Esophagus muscularis mucosa (tissue), 3 donors: ENCODE results near the gene ITPKC.

Source experiments
- POLR2A ChIP-seq: fragments of 450-650 bp; IDR thresholded peaks from one replicate; pipeline ENCODE4 v1.6.1; 2017; ENCODE audit warnings: antibody characterized with exemption, moderate library complexity, mild to moderate bottlenecking, low read depth
- POLR2AphosphoS5 ChIP-seq, 2 donors: sonication (generic); formaldehyde crosslinking; IDR thresholded peaks; one replicate each; pipeline ENCODE4 v1.6.1; 2017; ENCODE audit warnings: antibody characterized with exemption in 2 of 2
- TF ChIP-seq, protein P1 (sequence below), 3 experiments: fragments of 200-600 bp in 2 of 3; fragments of 450-650 bp in 1 of 3; sonication (generic) in 2 of 3; IDR thresholded peaks; one replicate each; pipeline ENCODE4 v1.5.1; 2017 to 2019; ENCODE audit warnings: antibody characterized with exemption in 3 of 3, mild to moderate bottlenecking in 2 of 3, moderate library complexity in 1 of 3

DNA sequence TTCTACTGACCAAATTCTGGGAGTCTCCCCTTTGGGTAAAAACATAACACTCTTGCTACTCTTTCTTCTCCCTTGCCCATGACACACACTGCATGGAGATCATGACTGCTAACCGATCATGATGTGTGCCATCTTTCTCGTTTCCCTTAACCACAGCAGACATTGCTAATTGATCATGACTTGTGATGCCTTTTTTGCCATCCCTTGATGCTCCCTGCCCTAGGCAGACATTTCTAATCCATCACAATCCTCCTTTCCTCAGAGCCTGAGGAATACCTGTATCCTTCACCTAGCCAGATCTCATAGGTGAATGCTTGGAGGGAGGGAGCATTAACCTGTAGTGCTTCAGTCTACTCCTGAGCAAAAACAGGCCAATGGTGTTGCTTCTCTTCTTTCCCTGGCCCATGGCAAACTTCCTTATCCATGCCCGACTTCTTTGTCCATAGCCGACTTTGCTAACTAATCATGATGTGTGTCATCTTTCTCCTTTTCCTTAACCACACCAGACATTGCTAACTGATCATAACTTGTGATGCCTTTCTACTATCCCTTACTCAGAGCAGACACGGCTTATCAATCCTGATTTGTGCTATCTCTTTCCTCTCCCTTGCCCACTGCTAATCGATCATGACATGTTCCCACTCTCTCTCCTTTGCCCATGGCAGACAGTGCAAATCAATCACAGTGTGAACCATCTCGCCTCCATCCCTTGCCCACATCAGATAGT, 44.2 kb upstream of the ITPKC start:
- no peak for TF ChIP-seq POLR2AphosphoS5 (IDR thresholded peaks at IDR 0.05)
- TF ChIP-seq, protein P1, sequence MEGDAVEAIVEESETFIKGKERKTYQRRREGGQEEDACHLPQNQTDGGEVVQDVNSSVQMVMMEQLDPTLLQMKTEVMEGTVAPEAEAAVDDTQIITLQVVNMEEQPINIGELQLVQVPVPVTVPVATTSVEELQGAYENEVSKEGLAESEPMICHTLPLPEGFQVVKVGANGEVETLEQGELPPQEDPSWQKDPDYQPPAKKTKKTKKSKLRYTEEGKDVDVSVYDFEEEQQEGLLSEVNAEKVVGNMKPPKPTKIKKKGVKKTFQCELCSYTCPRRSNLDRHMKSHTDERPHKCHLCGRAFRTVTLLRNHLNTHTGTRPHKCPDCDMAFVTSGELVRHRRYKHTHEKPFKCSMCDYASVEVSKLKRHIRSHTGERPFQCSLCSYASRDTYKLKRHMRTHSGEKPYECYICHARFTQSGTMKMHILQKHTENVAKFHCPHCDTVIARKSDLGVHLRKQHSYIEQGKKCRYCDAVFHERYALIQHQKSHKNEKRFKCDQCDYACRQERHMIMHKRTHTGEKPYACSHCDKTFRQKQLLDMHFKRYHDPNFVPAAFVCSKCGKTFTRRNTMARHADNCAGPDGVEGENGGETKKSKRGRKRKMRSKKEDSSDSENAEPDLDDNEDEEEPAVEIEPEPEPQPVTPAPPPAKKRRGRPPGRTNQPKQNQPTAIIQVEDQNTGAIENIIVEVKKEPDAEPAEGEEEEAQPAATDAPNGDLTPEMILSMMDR (IDR thresholded peaks at IDR 0.05): no peak
- TF ChIP-seq POLR2A: no peak
